IPS DF 6.9 (cell line): ENCODE data around the gene ARHGDIB.

ENCODE experiments used
- DNase-seq: peaks from one replicate; pipeline ENCODE4 v3.0.0-alpha.2; 2013; ENCODE audit warnings: low read depth, low spot score
- H3K27ac ChIP-seq: one replicate; pipeline ENCODE4 v1.5.1; 2013; ENCODE audit warnings: low read length, control low read depth
- H3K27me3 ChIP-seq: 2 replicates; pipeline ENCODE4 v1.6.1; 2013; ENCODE audit warnings: mild to moderate bottlenecking, low read length; ENCODE audit not compliant: control insufficient read depth, insufficient read depth
- H3K36me3 ChIP-seq: 2 replicates; pipeline ENCODE4 v1.6.1; 2013; ENCODE audit warnings: low read length; ENCODE audit not compliant: control insufficient read depth, insufficient read depth
- H3K4me1 ChIP-seq: 2 replicates; pipeline ENCODE4 v1.6.1; 2013; ENCODE audit warnings: low read length; ENCODE audit not compliant: control insufficient read depth, insufficient read depth
- H3K4me3 ChIP-seq: 2 replicates; pipeline ENCODE4 v1.5.1; 2013; ENCODE audit warnings: mild to moderate bottlenecking, low read length
- H3K9me3 ChIP-seq: 2 replicates; pipeline ENCODE4 v1.6.1; 2013; ENCODE audit warnings: low read length, inconsistent platforms; ENCODE audit not compliant: control insufficient read depth, insufficient read depth
- WGBS: extraction: QIAGEN DNeasy Blood & Tissue Kit; methylation state at CpG from one replicate; pipeline ENCODE4 v1.1.7; 2013; ENCODE audit warnings: mixed read lengths, missing lambda C conversion rate; ENCODE audit not compliant: insufficient read length, insufficient coverage; 5-methylcytosine and 5-hydroxymethylcytosine counted together

The ARHGDIB gene

GRCh38 chr12:14984036-14984435 is 22.6 kb upstream of the ARHGDIB start:
- Histone ChIP-seq H3K4me1 (no peaks in the 10 kb centered on the region), H3K36me3 (no peaks in the 10 kb centered on the region), H3K27ac (no peak overlapping the region), H3K27me3 (no peaks in the 10 kb centered on the region), H3K4me3 (no peak overlapping the region), H3K9me3 (no peaks in the 10 kb centered on the region)
- DNase-seq: no peak
- no CpG with 5 or more reads among the region's 1 CpG for WGBS

- H3K27me3 ChIP-seq: no peaks in the 10 kb centered on the region
- no peak overlapping the region for H3K27ac ChIP-seq
- H3K4me1 ChIP-seq: no peaks in the 10 kb centered on the region
- no peak overlapping the region for H3K4me3 ChIP-seq
- H3K36me3 ChIP-seq: no peaks in the 10 kb centered on the region
- no CpG with 5 or more reads among the region's 2 CpGs for WGBS
- DNase-seq: no peak
- H3K9me3 ChIP-seq: no peaks in the 10 kb centered on the region
Observed at GRCh38 chr12:14982991-14983390, 21.6 kb upstream of the ARHGDIB start.

- no peak overlapping the region for H3K27ac ChIP-seq
- WGBS: no CpG with 5 or more reads among the region's 1 CpG
- no peaks in the 10 kb centered on the region for H3K36me3 ChIP-seq
- no peak for DNase-seq
- H3K27me3 ChIP-seq: no peaks in the 10 kb centered on the region
- H3K4me1 ChIP-seq: no peaks in the 10 kb centered on the region
- no peak overlapping the region for H3K4me3 ChIP-seq
- no peaks in the 10 kb centered on the region for H3K9me3 ChIP-seq
Observed at GRCh38 chr12:14982562-14982961, 21.2 kb upstream of the ARHGDIB start.

GRCh38 chr12:14981049-14981448 is 19.6 kb upstream of the ARHGDIB start:
- no peak overlapping the region for H3K4me3 ChIP-seq
- H3K27me3 ChIP-seq: no peaks in the 10 kb centered on the region
- H3K9me3 ChIP-seq: no peaks in the 10 kb centered on the region
- WGBS: no CpG with 5 or more reads among the region's 2 CpGs
- no peak for DNase-seq
- H3K36me3 ChIP-seq: no peaks in the 10 kb centered on the region
- H3K4me1 ChIP-seq: no peaks in the 10 kb centered on the region
- no peak overlapping the region for H3K27ac ChIP-seq

GRCh38 chr12:14979468-14979867 is 18.1 kb upstream of the ARHGDIB start:
- DNase-seq: no peak
- Histone ChIP-seq H3K27ac (no peak overlapping the region), H3K27me3 (no peaks in the 10 kb centered on the region), H3K36me3 (no peaks in the 10 kb centered on the region), H3K9me3 (no peaks in the 10 kb centered on the region), H3K4me1 (no peaks in the 10 kb centered on the region), H3K4me3 (no peak overlapping the region)

GRCh38 chr12:14976658-14977057 is 15.3 kb upstream of the ARHGDIB start:
- no CpG with 5 or more reads among the region's 3 CpGs for WGBS
- no peaks in the 10 kb centered on the region for H3K9me3 ChIP-seq
- DNase-seq: no peak

GRCh38 chr12:14975457-14975856 is 14.1 kb upstream of the ARHGDIB start:
- H3K4me3 ChIP-seq: no peak overlapping the region
- no peaks in the 10 kb centered on the region for H3K27me3 ChIP-seq
- no peaks in the 10 kb centered on the region for H3K36me3 ChIP-seq
- no peaks in the 10 kb centered on the region for H3K9me3 ChIP-seq
- H3K27ac ChIP-seq: no peak overlapping the region
- no peak for DNase-seq
- no CpG with 5 or more reads among the region's 4 CpGs for WGBS
- H3K4me1 ChIP-seq: no peaks in the 10 kb centered on the region

More at GRCh38 chr12:14976658-14977057, 15.3 kb upstream of the ARHGDIB start:
- H3K27me3 ChIP-seq: no peaks in the 10 kb centered on the region
- no peak overlapping the region for H3K4me3 ChIP-seq
- H3K27ac ChIP-seq: no peak overlapping the region
- H3K36me3 ChIP-seq: no peaks in the 10 kb centered on the region
- H3K4me1 ChIP-seq: no peaks in the 10 kb centered on the region

GRCh38 chr12:14974633-14975032 is 13.2 kb upstream of the ARHGDIB start:
- Histone ChIP-seq H3K4me1 (no peaks in the 10 kb centered on the region), H3K36me3 (no peaks in the 10 kb centered on the region), H3K9me3 (no peaks in the 10 kb centered on the region), H3K27ac (no peak overlapping the region), H3K4me3 (no peak overlapping the region), H3K27me3 (no peaks in the 10 kb centered on the region)
- DNase-seq: no peak
- WGBS: no CpG with 5 or more reads among the region's 3 CpGs

GRCh38 chr12:14972816-14973215 is 11.4 kb upstream of the ARHGDIB start, which contains the start of gene PDE6H:
Gene PDE6H, plus strand, starts transcription at chr12:14973042. Its CDS starts 4,971 bp downstream, at chr12:14978013.
- Histone ChIP-seq H3K9me3 (no peaks in the 10 kb centered on the region), H3K4me3 (no peak within 1 kb of the TSS), H3K27me3 (no peaks in the 10 kb centered on the region), H3K27ac (no peak within 1 kb of the TSS), H3K4me1 (no peaks in the 10 kb centered on the region), H3K36me3 (no peaks in the 10 kb centered on the region)
- no CpG with 5 or more reads among the region's 2 CpGs for WGBS
- no peak for DNase-seq

- WGBS: no CpG with 5 or more reads among the region's 4 CpGs
- DNase-seq: no peak
- Histone ChIP-seq H3K27ac (no peak overlapping the region), H3K9me3 (no peaks in the 10 kb centered on the region), H3K4me1 (no peaks in the 10 kb centered on the region), H3K27me3 (no peaks in the 10 kb centered on the region), H3K36me3 (no peaks in the 10 kb centered on the region), H3K4me3 (no peak overlapping the region)
Observed at GRCh38 chr12:14970473-14970872, 9.1 kb upstream of the ARHGDIB start.

GRCh38 chr12:14968478-14968877 is 7.1 kb upstream of the ARHGDIB start:
- Histone ChIP-seq H3K9me3 (no peaks in the 10 kb centered on the region), H3K27me3 (no peaks in the 10 kb centered on the region), H3K4me1 (no peaks in the 10 kb centered on the region), H3K4me3 (no peak overlapping the region), H3K27ac (no peak overlapping the region), H3K36me3 (no peaks in the 10 kb centered on the region)
- no peak for DNase-seq
- WGBS: no CpG with 5 or more reads among the region's 3 CpGs
